Body of pancreas (tissue), 4 donors: ENCODE results near the gene KDM4C.

Source experiments
- POLR2A ChIP-seq, 3 donors: fragments of 450-650 bp; IDR thresholded peaks; one replicate each; pipeline ENCODE4 v1.6.1; 2016; ENCODE audit warnings: antibody characterized with exemption in 3 of 3, mild to moderate bottlenecking in 2 of 3
- TF ChIP-seq, protein P1 (sequence below), 7 experiments: fragments of 450-650 bp in 4 of 7; fragments of 200-600 bp in 3 of 7; sonication (generic) in 3 of 7; IDR thresholded peaks; one replicate each; pipeline ENCODE4 v1.5.1; 2016 to 2019; ENCODE audit warnings: antibody characterized with exemption in 7 of 7

DNA sequence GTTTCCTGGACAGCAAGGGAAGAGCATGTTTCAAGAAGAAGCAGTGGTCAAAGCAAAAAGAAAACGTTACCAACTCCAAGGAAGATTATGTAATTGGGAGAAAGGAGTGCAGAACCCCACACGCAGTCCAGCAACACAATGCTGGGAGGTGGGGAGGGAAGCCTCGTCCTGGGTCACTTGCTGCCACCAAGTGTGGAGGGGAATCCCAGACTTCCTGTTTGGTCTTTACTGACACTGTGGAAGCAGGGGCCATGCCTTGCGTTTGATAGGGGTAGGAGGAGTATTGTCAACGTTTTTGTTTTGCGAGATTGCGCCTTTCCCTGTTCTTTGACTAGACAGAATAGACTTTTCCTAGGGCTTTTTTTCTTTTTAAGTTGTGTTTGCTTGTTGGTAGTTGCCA lies 421.0 kb downstream of the KDM4C start:
- TF ChIP-seq, protein P1, sequence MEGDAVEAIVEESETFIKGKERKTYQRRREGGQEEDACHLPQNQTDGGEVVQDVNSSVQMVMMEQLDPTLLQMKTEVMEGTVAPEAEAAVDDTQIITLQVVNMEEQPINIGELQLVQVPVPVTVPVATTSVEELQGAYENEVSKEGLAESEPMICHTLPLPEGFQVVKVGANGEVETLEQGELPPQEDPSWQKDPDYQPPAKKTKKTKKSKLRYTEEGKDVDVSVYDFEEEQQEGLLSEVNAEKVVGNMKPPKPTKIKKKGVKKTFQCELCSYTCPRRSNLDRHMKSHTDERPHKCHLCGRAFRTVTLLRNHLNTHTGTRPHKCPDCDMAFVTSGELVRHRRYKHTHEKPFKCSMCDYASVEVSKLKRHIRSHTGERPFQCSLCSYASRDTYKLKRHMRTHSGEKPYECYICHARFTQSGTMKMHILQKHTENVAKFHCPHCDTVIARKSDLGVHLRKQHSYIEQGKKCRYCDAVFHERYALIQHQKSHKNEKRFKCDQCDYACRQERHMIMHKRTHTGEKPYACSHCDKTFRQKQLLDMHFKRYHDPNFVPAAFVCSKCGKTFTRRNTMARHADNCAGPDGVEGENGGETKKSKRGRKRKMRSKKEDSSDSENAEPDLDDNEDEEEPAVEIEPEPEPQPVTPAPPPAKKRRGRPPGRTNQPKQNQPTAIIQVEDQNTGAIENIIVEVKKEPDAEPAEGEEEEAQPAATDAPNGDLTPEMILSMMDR (IDR thresholded peaks at IDR 0.05) = no peak
- TF ChIP-seq POLR2A (IDR thresholded peaks at IDR 0.05) = no peak
